ENCODE results near the gene NDUFAF3. TPM values are rescaled to one million over a fixed set of nuclear protein-coding genes. Genes with fewer than 3 reads are reported as not detected.
A peak's percentile ranks its signal among the peaks of the same experiment; 100 is the strongest.
"Not testable (repeated sequence)": the region's sequence is repeated elsewhere in the genome, so short reads cannot be mapped to it uniquely, and the experiment has no call there.

NDUFAF3 gene
- total RNA-seq, 1 donor from 2014 or later, result 77.6 TPM

- Histone ChIP-seq H3K36me3 (no peaks in the 10 kb centered on the region), H3K9me3 (no peaks in the 10 kb centered on the region), H3K4me1 (peaks cover 20% of the 10 kb centered on the region), H3K27me3 (no peaks in the 10 kb centered on the region), H3K4me3 (no peak overlapping the region), H3K27ac (no peak overlapping the region)
- no peak for DNase-seq
- intact Hi-C loops (cut with DNase I), result no loop called here
- no peak for TF ChIP-seq CTCF (IDR thresholded peaks at IDR 0.05)
- ATAC-seq, result no peak
Observed at GRCh38 chr3:49005303-49005680, 16.6 kb upstream of the NDUFAF3 start.

- no peaks in the 10 kb centered on the region for H3K36me3 ChIP-seq
- H3K4me3 ChIP-seq, result peak overlapping the region; percentile 67
- no peak for DNase-seq
- no peak for TF ChIP-seq CTCF (IDR thresholded peaks at IDR 0.05)
- H3K4me1 ChIP-seq, result peaks cover 20% of the 10 kb centered on the region
- no peaks in the 10 kb centered on the region for H3K9me3 ChIP-seq
- no peak for ATAC-seq
- intact Hi-C loops (cut with DNase I), result no loop called here
- peak overlapping the region; percentile 89 for H3K27ac ChIP-seq
- no peaks in the 10 kb centered on the region for H3K27me3 ChIP-seq
Observed at GRCh38 chr3:49005998-49006397, 15.9 kb upstream of the NDUFAF3 start.

- Histone ChIP-seq H3K36me3 (no peaks in the 10 kb centered on the region), H3K27ac (peak overlapping the region; percentile 89), H3K9me3 (no peaks in the 10 kb centered on the region), H3K4me3 (peak overlapping the region; percentile 67), H3K27me3 (no peaks in the 10 kb centered on the region), H3K4me1 (peaks cover 20% of the 10 kb centered on the region)
- intact Hi-C loops (cut with DNase I), result no loop called here
- TF ChIP-seq CTCF (IDR thresholded peaks at IDR 0.05), result no peak
- ATAC-seq (peak; percentile 1), DNase-seq (peak; percentile 76)
Observed at GRCh38 chr3:49006408-49007067, 15.4 kb upstream of the NDUFAF3 start.

GRCh38 chr3:49007068-49007770 lies 14.7 kb upstream of the NDUFAF3 start, which contains the start of gene WDR6:
Gene WDR6, plus strand, starts transcription at chr3:49007391. Its CDS starts 41 bp downstream, at chr3:49007432.
- no peaks in the 10 kb centered on the region for H3K36me3 ChIP-seq
- TF ChIP-seq CTCF (IDR thresholded peaks at IDR 0.05), result peak; percentile 40
- DNase-seq (peak; percentile 99), ATAC-seq (peak; percentile 94)
- peaks cover 20% of the 10 kb centered on the region for H3K4me1 ChIP-seq
- peak within 1 kb of the TSS; percentile 89 for H3K27ac ChIP-seq
- no peaks in the 10 kb centered on the region for H3K27me3 ChIP-seq
- no peaks in the 10 kb centered on the region for H3K9me3 ChIP-seq
- peak within 1 kb of the TSS; percentile 67 for H3K4me3 ChIP-seq
- intact Hi-C loops (cut with DNase I), result no loop called here

GRCh38 chr3:49007771-49008528 lies 14.0 kb upstream of the NDUFAF3 start:
- ATAC-seq (peak; percentile 87), DNase-seq (peak; percentile 96)
- TF ChIP-seq CTCF (IDR thresholded peaks at IDR 0.05), result no peak
- H3K4me1 ChIP-seq, result peaks cover 20% of the 10 kb centered on the region
- no peaks in the 10 kb centered on the region for H3K27me3 ChIP-seq
- intact Hi-C loops (cut with DNase I), result no loop called here
- H3K27ac ChIP-seq, result peak overlapping the region; percentile 89
- peak overlapping the region; percentile 67 for H3K4me3 ChIP-seq
- H3K36me3 ChIP-seq, result peaks cover 4% of the 10 kb centered on the region
- H3K9me3 ChIP-seq, result no peaks in the 10 kb centered on the region

GRCh38 chr3:49008627-49009026 lies 13.3 kb upstream of the NDUFAF3 start:
- H3K4me1 ChIP-seq, result peaks cover 20% of the 10 kb centered on the region
- peak overlapping the region; percentile 89 for H3K27ac ChIP-seq
- intact Hi-C loops (cut with DNase I); H3K27me3 ChIP-seq; ATAC-seq; H3K36me3 ChIP-seq; H3K9me3 ChIP-seq; DNase-seq: not testable (repeated sequence)
- H3K4me3 ChIP-seq, result peak overlapping the region; percentile 67

All from upper lobe of right lung (tissue), 1 donor.